Neural cell (in vitro differentiated cells): ENCODE measurements around the gene S100A1.
A peak's percentile ranks its signal among the peaks of the same experiment; 100 is the strongest.

Experiments
- CTCF ChIP-seq: fragments of 450-650 bp; IDR thresholded peaks from 2 replicates; pipeline ENCODE4 v1.5.1; 2014; ENCODE audit warnings: antibody characterized with exemption, mild to moderate bottlenecking, moderate library complexity; ENCODE audit not compliant: poor library complexity, severe bottlenecking
- EP300 ChIP-seq: fragments of 450-650 bp; conservative IDR thresholded peaks from 2 replicates; pipeline ENCODE4 v1.6.1; 2014; ENCODE audit warnings: antibody characterized with exemption, mild to moderate bottlenecking, moderate library complexity; ENCODE audit not compliant: poor library complexity, severe bottlenecking
- EZH2 ChIP-seq: fragments of 200-600, 300-800 bp; shearing (Covaris generic), sonication (generic); IDR thresholded peaks from 2 replicates; pipeline ENCODE4 v1.6.1; 2014; ENCODE audit warnings: antibody characterized with exemption, low read length, borderline replicate concordance, mild to moderate bottlenecking; ENCODE audit not compliant: insufficient read depth, poor library complexity, severe bottlenecking
- POLR2AphosphoS5 ChIP-seq: IDR thresholded peaks from 2 replicates; pipeline ENCODE4 v1.6.1; 2012
- RAD21 ChIP-seq: fragments of 450-650 bp; conservative IDR thresholded peaks from 2 replicates; pipeline ENCODE4 v1.6.1; 2014; ENCODE audit warnings: antibody characterized with exemption, mild to moderate bottlenecking, moderate library complexity

- no peak for TF ChIP-seq EP300
- peak; percentile 91 for TF ChIP-seq CTCF
- TF ChIP-seq RAD21, result peak; percentile 83
- TF ChIP-seq POLR2AphosphoS5, result no peak
- TF ChIP-seq EZH2, result no peak
Observed at GRCh38 chr1:153677718-153678518, 49.7 kb downstream of the S100A1 start.
